GM21723 (cell line): ENCODE data around the gene ASIC1.
"Not testable (repeated sequence)": the region's sequence is repeated elsewhere in the genome, so short reads cannot be mapped to it uniquely, and the experiment has no call there.

Experiments
- ATAC-seq: cut with Tn5 transposase; IDR thresholded peaks from one replicate; pipeline ENCODE4 v1.9.1; 2021; ENCODE audit warnings: mild to moderate bottlenecking, moderate library complexity; ENCODE audit not compliant: unreplicated experiment

The ASIC1 gene

DNA sequence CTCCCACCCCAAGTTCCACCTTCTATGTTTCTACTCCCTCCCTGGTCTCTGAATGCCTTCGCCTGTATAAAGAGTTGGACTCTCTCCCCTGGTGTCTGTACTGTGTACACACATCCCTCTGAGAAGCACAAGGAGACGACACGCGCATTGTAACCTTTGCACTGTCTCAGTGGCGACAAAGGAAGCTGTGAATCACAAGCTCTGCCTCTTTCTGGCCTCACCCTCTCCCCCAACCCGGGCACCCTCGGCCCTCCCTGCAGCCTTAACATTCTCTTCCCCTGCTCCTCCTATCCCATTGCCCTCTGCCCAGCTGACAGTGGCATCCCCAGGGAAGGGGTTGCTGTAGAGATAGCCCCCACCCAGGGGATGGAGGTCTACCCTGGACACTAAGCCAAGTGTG, 25.2 kb downstream of the ASIC1 start:
- no peak for ATAC-seq

GRCh38 chr12:50083301-50083700, 25.9 kb downstream of the ASIC1 start:
- ATAC-seq = no peak

GRCh38 chr12:50084409-50084774, 27.0 kb downstream of the ASIC1 start:
- not testable (repeated sequence) for ATAC-seq

DNA sequence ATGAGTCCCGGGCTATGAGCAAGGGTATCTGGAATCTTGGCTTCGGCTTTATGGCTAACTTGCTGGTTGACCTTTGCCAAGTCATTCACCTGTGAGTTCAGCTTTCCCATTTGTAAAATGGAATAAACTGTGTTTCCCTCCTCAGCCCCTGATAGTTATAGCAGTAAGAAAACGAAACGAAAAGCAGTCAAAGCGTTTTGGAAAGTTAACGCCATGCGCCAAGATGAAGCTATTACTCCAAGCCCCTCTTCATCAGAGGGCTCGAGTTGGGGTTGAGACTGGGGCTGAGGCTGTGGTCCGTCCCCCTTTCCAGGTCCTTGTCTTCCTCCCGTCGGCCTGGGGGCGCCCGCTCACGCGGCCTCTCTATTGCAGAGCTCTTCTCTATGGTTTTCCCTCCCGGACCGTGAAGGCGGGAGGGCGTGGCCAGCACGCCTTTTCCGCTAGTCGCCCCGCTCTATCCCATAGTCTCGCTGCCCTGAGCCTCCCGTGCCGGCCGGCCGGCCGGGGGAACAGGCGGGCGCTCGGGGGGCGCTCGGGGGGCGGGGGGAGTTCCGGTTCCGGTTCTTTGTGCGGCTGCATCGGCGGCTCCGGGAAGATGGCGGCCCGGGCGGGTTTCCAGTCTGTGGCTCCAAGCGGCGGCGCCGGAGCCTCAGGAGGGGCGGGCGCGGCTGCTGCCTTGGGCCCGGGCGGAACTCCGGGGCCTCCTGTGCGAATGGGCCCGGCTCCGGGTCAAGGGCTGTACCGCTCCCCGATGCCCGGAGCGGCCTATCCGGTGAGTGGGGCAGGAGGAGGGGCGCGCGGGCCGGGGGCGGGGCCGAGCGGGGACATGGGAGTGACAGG, 27.6 kb downstream of the ASIC1 start, which contains the start of gene SMARCD1:
Gene SMARCD1, plus strand, starts transcription at position 568 of the 840 bp plus-strand sequence. Its CDS starts 28 bp downstream, at position 596.
- peak; percentile 86 for ATAC-seq

DNA sequence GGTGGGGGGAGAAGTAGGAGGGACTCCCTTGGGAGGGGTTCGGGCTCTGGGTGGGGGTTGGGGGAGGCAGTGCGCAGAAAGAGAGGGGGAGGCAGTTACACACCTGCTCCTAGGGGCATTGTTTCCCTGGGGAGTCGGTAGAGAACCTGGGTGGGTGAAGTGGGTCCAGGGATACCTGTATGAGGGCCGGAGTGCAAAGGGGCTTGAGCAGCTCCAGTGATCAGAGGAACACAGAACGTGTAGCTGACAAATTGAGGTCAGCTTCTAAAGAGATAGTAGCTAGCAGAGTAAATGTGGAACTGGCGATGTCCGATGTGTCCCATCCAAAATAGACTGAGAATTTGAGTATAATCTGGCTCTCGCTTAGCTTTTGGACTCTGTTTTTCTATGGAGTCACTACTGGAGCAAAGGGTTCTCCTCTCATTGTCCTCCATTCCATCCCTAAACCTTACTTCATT, 28.2 kb downstream of the ASIC1 start:
- no peak for ATAC-seq

DNA sequence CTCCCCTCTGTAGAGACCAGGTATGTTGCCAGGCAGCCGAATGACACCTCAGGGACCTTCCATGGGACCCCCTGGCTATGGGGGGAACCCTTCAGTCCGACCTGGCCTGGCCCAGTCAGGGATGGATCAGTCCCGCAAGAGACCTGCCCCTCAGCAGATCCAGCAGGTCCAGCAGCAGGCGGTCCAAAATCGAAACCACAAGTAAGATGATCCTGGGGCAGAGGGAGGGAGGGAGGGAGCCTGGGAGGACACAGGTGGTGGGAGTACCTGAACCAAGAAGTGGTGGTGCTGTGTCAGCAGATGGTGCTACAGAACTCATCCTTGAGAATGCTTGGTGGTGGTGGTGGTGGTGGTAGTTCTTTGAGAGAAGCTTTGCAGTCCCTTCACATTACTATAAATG, 28.8 kb downstream of the ASIC1 start:
- ATAC-seq = no peak

- ATAC-seq = no peak
Measured at GRCh38 chr12:50087151-50087550, 29.8 kb downstream of the ASIC1 start.

DNA sequence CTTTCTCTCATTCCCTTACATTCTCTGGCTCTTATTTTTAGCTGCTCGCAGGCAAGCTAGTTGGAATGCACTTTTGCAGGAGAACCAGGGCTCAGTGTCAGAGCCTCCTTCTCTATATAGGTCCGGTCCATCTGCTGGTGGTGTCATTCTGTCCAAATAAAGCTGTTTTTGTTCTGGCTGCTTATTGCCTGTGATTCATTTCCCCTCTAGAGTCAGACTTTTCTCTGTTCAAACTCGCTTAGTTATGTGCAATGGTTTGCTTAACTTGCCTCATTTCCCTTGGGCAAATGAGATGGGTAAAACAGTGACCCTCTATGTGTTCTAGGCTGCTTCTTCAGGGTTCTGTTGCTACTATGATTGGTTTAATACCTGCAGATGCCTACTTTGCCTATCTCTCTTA, 30.6 kb downstream of the ASIC1 start:
- ATAC-seq = no peak

DNA sequence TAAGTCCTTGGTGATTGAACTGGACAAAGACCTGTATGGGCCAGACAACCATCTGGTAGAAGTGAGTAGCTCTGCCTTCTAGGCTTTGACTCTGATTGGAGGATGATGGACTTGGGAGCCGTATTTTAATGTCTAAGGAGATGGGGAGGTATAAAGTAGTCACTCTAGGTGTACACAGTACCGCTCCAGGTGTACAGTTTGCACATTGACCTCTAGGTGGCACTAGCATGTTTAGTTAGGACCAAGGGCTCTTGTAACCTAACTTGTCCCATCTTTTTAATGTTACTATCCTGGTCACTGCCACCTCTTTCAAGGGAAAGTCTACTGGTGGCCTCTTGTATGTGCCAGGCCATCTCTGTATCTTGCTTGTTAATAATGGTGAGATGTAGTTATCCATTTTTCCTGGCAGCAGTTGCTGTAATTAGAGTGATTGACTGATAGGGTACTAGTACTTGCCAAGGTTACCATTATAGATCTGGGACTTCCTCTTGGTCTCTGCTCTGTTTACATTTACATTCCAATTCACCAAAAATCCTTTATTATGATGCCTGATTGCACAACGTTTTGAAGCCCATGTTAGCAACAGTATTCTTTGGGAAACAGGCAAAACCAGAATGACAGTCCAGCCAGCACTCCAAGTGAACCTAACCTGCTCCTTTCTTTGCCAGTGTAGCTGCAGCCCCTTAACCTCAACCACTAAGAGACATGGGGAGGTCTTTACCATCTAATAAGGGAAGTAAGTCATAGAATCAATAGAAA, 31.4 kb downstream of the ASIC1 start:
- ATAC-seq = peak; percentile 32

GRCh38 chr12:50089730-50090129, 32.3 kb downstream of the ASIC1 start:
- no peak for ATAC-seq

GRCh38 chr12:50090391-50090790, 33.0 kb downstream of the ASIC1 start:
- ATAC-seq = no peak

DNA sequence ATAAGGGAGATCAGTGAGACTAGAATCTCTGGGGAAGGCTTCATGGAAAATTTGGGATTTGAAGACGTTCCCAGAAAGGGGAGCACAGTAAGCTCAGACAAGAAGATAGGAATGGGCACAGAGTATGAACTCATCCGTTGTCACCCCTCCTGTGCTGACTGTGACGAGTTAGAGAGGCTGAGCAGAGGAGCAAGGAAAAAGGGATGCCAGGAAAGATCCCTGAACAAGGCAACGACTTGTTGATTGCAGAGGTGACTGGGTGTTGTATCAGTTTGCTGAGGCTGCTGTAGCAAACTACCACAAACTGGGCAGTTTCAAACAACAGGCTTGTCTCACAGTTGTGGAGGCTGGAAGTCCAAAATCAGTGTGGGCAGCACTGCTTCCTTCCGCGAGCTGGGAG, 40.6 kb downstream of the ASIC1 start:
- no peak for ATAC-seq

- ATAC-seq = no peak
Measured at GRCh38 chr12:50099302-50100008, 42.1 kb downstream of the ASIC1 start.

DNA sequence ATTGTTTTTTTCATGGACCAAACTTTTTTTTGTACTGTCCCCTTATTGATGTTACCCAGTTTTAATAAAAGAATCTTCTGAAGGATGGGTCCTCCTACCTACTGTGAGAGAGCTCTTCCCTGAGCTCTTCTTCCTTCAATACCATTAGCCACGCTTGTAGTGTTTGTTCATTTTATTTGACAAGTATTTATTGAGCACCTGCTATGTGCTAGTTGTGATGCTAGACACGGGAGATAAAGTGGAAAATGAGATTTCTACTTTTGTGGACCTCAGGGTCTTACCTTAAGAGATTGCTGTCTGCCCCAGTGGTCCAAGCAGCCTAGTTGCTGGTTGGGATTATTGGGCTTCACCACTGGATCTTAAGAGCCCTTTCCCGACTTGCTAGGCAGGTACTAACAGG, 43.2 kb downstream of the ASIC1 start:
- no peak for ATAC-seq

DNA sequence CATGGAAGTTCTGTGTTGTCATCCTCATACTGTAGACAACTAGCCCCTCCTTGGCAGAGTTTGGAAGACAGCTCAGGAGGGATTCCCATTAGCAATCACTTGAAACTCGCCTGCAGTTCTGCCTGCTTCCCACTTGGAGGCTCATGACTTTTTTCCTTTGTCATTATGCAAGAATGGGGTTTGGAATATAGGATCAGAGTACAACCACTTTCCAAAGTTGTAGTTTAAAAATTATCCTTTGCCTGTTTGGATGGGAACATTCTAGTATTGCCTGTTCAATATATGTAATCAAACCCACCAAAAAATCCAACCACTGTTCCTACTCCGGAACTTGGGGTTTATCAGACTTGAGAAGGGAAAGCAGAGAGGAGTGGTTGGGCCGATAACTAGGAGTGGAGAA, 44.3 kb downstream of the ASIC1 start:
- no peak for ATAC-seq

GRCh38 chr12:50102131-50102531, 44.7 kb downstream of the ASIC1 start:
- no peak for ATAC-seq

GRCh38 chr12:50102646-50103309, 45.4 kb downstream of the ASIC1 start:
- no peak for ATAC-seq

GRCh38 chr12:50103351-50103750, 46.0 kb downstream of the ASIC1 start:
- no peak for ATAC-seq

DNA sequence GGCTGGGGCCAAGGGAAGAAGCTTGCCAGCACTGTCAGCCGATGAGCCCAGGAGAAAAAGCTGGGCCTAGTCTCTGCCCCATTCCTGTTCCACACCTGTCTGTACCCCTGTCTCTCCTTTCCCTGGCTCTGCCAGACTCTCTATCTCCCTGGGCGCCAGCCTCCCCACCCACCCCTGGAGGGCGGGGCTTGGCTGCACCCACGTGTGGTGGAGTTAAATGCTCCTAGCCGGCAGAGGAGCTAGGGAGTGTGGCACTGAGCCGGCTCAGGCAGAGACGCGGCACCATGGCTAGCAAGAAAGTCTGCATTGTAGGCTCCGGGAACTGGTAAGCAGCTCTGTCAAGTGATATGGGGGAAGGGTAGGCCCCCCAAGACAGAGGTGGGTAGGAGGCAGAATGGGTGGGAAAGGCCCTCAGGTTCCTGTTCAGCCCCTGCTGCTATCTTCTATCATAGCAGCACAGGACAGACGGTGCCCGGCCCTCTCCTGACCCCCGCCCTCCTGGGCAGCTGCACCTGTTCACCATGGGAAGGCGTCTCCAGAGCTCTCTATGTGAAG, 46.4 kb downstream of the ASIC1 start, which contains the start of gene GPD1:
Gene GPD1, plus strand, starts transcription at position 242 of the 555 bp plus-strand sequence. Its CDS starts 43 bp downstream, at position 285.
- no peak for ATAC-seq
